ENCODE data around the gene C5orf46.
"Not testable (repeated sequence)": the region's sequence is repeated elsewhere in the genome, so short reads cannot be mapped to it uniquely, and the experiment has no call there.

C5orf46 gene

DNA sequence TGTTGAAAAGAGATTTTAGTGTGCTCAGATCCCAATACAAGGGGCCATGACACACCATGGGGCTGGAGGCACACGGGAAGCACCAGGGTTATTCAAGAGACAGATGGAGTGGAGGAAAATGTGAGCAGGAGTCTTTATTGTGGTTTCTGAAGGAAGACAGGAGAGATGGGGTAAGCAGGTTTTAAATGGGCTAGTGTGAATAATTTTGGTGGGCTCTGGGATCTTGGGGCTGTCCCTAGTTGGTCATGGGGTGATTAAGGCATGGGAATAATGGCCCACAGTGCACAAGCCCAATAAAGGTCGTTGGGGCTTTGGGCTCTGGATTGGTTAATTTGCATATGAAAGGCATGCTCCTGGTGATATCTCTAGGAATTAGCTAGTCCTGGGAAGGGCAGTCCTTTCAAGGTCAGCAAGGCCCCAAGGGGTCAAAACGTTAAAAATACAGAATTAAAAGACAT, 31.4 kb downstream of the C5orf46 start:
- H3K27me3 ChIP-seq (ENCODE audit: control insufficient read depth, insufficient read depth, low read length): no peaks in the 10 kb centered on the region
- H3K4me3 ChIP-seq (ENCODE audit: low read depth, low read length): peak overlapping the region; percentile 84
- peaks cover 12% of the 10 kb centered on the region for H3K36me3 ChIP-seq (ENCODE audit: control insufficient read depth, insufficient read depth, low read length)
- peaks cover 38% of the 10 kb centered on the region for H3K4me1 ChIP-seq (ENCODE audit: control insufficient read depth, insufficient read depth, low read length)
- H3K9me3 ChIP-seq (ENCODE audit: control insufficient read depth, insufficient read depth, low read length): no peaks in the 10 kb centered on the region
- H3K9ac ChIP-seq (ENCODE audit: low read depth, low read length): peak overlapping the region; percentile 81
- peak overlapping the region; percentile 100 for H3K27ac ChIP-seq (ENCODE audit: low read depth, low read length)

DNA sequence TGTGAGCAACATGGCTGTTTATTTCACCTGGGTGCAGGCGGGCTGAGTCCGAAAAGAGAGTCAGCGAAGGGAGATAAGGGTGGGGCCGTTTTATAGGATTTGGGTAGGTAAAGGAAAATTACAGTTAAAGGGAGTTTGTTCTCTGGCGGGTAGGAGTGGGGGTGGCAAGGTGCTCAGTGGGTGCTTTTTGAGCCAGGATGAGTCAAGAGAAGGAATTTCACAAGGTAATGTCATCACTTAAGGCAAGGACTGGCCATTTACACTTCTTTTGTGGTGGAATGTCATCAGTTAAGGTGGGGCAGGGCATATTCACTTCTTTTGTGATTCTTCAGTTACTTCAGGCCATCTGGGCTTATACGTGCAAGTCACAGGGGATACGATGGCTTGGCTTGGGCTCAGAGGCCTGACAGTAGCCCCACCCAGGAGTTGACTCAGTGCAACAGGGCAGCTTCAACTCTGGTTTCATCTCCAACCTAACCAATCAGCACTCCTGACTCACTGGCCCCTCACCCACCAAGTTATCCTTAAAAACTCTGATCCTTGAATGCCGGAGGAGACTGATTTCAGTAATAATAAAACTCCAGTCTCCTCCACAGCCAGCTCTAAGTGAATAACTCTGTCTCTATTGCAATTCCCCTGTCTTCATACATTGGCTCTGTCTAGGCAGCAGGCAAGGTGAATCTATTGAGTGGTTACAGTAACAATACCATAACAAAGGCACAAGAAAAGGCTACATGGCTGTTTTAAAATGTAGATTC, 32.0 kb downstream of the C5orf46 start:
- Histone ChIP-seq H3K9ac (ENCODE audit: low read depth, low read length) (peak overlapping the region; percentile 98), H3K27ac (ENCODE audit: low read depth, low read length) (peak overlapping the region; percentile 100), H3K4me1 (ENCODE audit: control insufficient read depth, insufficient read depth, low read length) (peaks cover 43% of the 10 kb centered on the region), H3K36me3 (ENCODE audit: control insufficient read depth, insufficient read depth, low read length) (peaks cover 16% of the 10 kb centered on the region), H3K4me3 (ENCODE audit: low read depth, low read length) (peak overlapping the region; percentile 84)
- not testable (repeated sequence) for H3K27me3 ChIP-seq (ENCODE audit: control insufficient read depth, insufficient read depth, low read length); H3K9me3 ChIP-seq (ENCODE audit: control insufficient read depth, insufficient read depth, low read length)

DNA sequence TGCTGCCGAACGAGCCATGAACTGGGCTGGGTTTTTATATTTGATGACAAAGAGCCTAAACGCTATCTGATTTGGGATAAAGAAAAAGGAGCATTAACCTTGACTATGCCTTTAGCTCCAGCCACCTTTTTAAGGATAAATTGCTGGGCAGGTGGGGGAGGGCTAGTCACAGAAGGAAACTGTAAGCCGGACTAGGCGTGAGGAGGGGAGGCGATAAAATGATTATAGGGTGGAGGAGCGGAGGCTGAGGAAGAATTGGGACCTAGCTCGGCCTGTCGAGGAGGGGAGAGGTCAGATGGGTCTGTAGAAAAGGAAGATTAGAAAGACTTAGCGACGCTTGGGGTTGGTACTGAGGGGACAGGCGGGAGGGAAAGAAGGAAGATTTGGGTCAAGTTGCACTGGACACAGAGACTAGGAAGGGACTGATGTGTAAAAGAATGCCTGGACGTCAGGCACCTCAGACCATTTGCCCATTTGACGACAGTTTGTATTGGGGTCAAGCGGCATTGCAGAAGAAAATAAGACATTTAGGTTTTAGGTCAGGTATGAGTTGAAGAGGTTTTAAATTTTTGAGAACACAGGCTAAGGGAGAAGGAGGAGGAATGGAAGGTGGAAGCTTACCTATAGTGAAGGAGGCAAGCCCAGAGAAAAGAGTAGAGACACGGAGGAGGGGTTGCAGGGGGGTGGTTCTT, 33.4 kb downstream of the C5orf46 start:
- H3K27me3 ChIP-seq (ENCODE audit: control insufficient read depth, insufficient read depth, low read length); H3K9me3 ChIP-seq (ENCODE audit: control insufficient read depth, insufficient read depth, low read length): not testable (repeated sequence)
- H3K36me3 ChIP-seq (ENCODE audit: control insufficient read depth, insufficient read depth, low read length): peaks cover 20% of the 10 kb centered on the region
- H3K4me3 ChIP-seq (ENCODE audit: low read depth, low read length): peak overlapping the region; percentile 84
- peak overlapping the region; percentile 98 for H3K9ac ChIP-seq (ENCODE audit: low read depth, low read length)
- peaks cover 45% of the 10 kb centered on the region for H3K4me1 ChIP-seq (ENCODE audit: control insufficient read depth, insufficient read depth, low read length)
- H3K27ac ChIP-seq (ENCODE audit: low read depth, low read length): peak overlapping the region; percentile 100

DNA sequence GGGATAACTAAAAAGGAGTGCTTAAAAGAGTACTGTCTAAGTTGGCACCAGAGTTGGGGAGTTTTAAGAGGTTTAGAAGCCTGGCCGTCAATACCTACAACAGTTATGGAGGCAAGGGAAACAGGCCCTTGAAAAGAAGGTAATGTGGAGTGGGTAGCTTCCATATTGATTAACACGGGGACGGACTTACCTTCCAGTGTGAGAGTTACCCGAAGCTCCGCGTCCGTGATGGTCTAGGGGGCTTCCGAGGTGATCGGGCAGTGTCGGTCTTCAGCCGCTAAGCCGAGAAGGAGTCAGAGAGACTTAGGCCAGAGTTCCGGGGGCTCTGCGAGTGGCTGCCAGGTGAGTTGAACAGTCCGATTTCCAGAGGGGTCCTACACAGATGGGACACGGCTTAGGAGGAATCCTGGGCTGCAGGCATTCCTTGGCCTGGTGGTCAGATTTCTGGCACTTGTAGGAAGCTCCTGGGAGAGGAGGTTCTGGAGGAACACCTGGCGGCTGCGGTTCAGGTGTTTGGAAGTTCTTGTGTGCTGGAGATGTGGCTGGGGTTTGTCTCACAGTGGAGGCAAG, 34.3 kb downstream of the C5orf46 start:
- peak overlapping the region; percentile 88 for H3K27ac ChIP-seq (ENCODE audit: low read depth, low read length)
- H3K36me3 ChIP-seq (ENCODE audit: control insufficient read depth, insufficient read depth, low read length): peaks cover 25% of the 10 kb centered on the region
- peak overlapping the region; percentile 98 for H3K9ac ChIP-seq (ENCODE audit: low read depth, low read length)
- not testable (repeated sequence) for H3K27me3 ChIP-seq (ENCODE audit: control insufficient read depth, insufficient read depth, low read length); H3K9me3 ChIP-seq (ENCODE audit: control insufficient read depth, insufficient read depth, low read length)
- H3K4me3 ChIP-seq (ENCODE audit: low read depth, low read length): peak overlapping the region; percentile 84
- H3K4me1 ChIP-seq (ENCODE audit: control insufficient read depth, insufficient read depth, low read length): peaks cover 44% of the 10 kb centered on the region

DNA sequence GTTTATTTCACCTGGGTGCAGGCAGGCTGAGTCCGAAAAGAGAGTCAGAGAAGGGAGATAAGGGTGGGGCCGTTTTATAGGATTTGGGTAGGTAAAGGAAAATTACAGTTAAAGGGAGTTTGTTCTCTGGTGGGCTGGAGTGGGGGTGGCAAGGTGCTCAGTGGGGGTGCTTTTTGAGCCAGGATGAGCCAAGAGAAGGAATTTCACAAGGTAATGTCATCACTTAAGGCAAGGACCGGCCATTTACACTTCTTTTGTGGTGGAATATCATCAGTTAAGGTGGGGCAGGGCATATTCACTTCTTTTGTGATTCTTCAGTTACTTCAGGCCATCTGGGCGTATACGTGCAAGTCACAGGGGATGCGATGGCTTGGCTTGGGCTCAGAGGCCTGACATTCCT, 36.4 kb downstream of the C5orf46 start:
- peaks cover 33% of the 10 kb centered on the region for H3K36me3 ChIP-seq (ENCODE audit: control insufficient read depth, insufficient read depth, low read length)
- H3K9ac ChIP-seq (ENCODE audit: low read depth, low read length): peak overlapping the region; percentile 93
- peak overlapping the region; percentile 99 for H3K27ac ChIP-seq (ENCODE audit: low read depth, low read length)
- not testable (repeated sequence) for H3K9me3 ChIP-seq (ENCODE audit: control insufficient read depth, insufficient read depth, low read length); H3K27me3 ChIP-seq (ENCODE audit: control insufficient read depth, insufficient read depth, low read length)
- peaks cover 23% of the 10 kb centered on the region for H3K4me1 ChIP-seq (ENCODE audit: control insufficient read depth, insufficient read depth, low read length)
- peak overlapping the region; percentile 50 for H3K4me3 ChIP-seq (ENCODE audit: low read depth, low read length)

DNA sequence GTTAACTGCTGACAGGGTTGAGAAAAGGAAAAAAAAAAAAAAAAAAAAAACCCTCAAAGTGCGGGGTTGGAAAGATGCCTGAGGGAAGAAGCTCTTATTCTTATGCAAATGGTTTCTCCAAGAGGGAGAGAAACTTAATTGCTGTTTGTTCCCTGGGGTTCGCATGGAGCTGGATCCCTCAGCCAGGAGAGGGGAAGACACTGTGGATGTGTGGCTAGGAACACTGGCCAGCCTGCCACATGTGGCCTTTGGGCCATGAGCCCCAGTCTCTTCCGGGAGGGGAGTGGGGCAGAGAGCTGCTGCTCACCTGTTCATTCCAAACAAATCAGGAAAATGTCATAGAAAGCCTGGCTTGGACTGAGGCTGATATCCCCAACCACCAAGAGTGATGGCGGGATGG, 37.2 kb downstream of the C5orf46 start:
- H3K9ac ChIP-seq (ENCODE audit: low read depth, low read length): peak overlapping the region; percentile 93
- H3K36me3 ChIP-seq (ENCODE audit: control insufficient read depth, insufficient read depth, low read length): peaks cover 39% of the 10 kb centered on the region
- peak overlapping the region; percentile 99 for H3K27ac ChIP-seq (ENCODE audit: low read depth, low read length)

DNA sequence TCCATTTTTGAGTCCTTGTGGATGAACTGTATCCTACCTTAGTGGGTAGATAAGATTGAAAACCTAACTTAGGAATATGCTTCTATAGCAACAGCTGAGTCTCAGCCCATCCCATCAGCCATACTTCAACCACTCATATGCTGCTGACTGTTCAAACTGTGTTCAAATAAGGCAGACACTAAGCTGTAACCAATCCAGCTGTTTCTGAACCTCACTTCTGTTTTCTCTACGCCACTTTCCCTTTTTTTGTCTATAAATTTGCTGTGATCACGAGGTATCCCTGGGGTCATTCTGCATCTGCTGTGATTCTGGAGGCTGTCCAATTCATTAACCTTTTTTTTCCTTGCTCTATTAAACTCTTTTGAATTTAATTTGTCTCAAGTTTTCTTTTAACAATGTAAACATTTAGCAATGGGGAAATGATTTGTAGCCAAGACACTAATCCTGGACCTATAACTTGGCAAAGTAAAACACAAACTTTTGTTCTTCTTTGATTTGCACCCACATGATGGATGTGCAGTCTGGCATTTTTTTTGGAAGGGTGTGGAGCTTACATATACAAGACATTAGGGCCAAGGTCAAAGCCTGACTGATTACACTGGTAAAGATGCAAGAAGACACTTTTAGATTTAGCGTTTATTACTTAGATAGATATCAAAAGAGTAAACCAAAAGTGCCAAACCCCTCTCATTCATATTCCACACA, 42.7 kb downstream of the C5orf46 start:
- Histone ChIP-seq H3K27ac (ENCODE audit: low read depth, low read length) (peak overlapping the region; percentile 17), H3K27me3 (ENCODE audit: control insufficient read depth, insufficient read depth, low read length) (no peaks in the 10 kb centered on the region), H3K9ac (ENCODE audit: low read depth, low read length) (no peak overlapping the region), H3K4me1 (ENCODE audit: control insufficient read depth, insufficient read depth, low read length) (peaks cover 56% of the 10 kb centered on the region), H3K9me3 (ENCODE audit: control insufficient read depth, insufficient read depth, low read length) (no peaks in the 10 kb centered on the region), H3K4me3 (ENCODE audit: low read depth, low read length) (no peak overlapping the region), H3K36me3 (ENCODE audit: control insufficient read depth, insufficient read depth, low read length) (peaks cover 49% of the 10 kb centered on the region)

More for the DNA sequence above, 37.2 kb downstream of the C5orf46 start:
- H3K4me1 ChIP-seq (ENCODE audit: control insufficient read depth, insufficient read depth, low read length): peaks cover 21% of the 10 kb centered on the region
- H3K4me3 ChIP-seq (ENCODE audit: low read depth, low read length): peak overlapping the region; percentile 45
- H3K27me3 ChIP-seq (ENCODE audit: control insufficient read depth, insufficient read depth, low read length): no peaks in the 10 kb centered on the region
- no peaks in the 10 kb centered on the region for H3K9me3 ChIP-seq (ENCODE audit: control insufficient read depth, insufficient read depth, low read length)

DNA sequence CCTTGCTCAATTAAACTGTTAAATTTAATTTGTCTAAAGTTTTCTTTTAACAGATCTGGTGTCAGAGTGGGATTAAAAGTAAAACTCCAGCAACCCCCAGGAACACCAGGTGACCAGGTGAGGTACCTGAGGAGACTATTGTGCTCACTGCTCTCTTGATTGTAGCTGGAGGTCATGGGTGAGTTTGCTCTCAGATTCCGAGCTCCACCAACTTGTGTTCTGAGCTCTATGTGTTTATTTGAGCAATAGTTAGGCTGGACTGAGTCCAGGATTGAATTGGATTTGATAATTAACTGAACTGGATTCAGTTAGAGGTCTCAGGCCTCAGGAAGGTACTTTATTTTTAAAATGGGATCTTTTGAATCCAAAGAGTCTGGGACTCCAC, 45.7 kb downstream of the C5orf46 start:
- Histone ChIP-seq H3K9ac (ENCODE audit: low read depth, low read length) (no peak overlapping the region), H3K9me3 (ENCODE audit: control insufficient read depth, insufficient read depth, low read length) (no peaks in the 10 kb centered on the region), H3K27ac (ENCODE audit: low read depth, low read length) (peak overlapping the region; percentile 65), H3K4me3 (ENCODE audit: low read depth, low read length) (no peak overlapping the region), H3K27me3 (ENCODE audit: control insufficient read depth, insufficient read depth, low read length) (no peaks in the 10 kb centered on the region), H3K4me1 (ENCODE audit: control insufficient read depth, insufficient read depth, low read length) (peaks cover 57% of the 10 kb centered on the region), H3K36me3 (ENCODE audit: control insufficient read depth, insufficient read depth, low read length) (peaks cover 34% of the 10 kb centered on the region)

DNA sequence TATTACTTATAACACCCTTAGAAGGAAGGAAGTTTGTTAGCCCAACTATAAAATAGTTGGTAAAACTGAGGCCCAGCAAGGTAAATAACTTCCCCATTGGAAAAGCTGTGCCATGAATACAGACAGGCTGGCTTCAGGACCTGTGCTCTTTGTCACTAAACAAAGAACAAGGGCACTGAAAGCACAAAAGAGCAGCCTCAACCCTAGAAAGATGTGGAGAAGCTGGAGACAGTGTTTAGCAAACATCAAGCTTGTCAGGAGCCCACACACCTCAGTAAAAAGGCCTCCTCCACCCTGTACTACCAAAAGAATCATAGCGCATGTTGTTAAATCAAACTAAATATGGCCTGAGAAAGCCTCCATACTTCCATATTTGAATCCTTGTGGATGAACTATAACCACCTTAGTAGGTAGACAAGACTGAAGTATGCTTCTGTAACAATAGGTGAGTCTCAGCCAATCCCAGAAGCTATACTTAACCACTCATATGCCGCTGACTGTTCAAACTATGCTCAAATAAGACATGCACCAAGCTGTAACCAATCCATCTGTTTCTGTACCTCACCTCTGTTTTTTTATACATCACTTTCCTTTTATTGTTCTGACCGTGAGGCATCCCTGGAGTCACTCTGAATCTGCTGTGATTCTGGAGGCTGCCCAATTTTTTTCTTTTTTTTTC, 46.2 kb downstream of the C5orf46 start:
- H3K27ac ChIP-seq (ENCODE audit: low read depth, low read length): peak overlapping the region; percentile 43

DNA sequence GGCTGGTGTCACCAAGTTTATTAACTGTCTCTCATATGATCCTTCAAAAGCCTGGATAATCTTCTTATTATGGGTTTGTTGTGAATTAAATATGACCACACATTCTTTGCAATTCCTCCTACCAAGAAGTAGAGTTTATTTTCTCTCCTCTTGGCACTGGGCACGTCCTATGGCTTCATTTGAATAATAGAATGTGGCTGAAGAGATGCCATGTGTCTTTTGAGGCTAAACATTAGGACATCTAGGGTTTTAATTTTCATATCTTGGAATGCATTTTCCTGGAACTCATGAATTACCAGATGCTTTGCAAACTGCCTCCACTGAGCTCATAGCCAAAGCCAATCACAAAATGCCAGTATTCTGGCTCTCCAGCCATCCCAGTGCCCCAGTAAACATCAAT, 47.8 kb downstream of the C5orf46 start:
- no peaks in the 10 kb centered on the region for H3K9me3 ChIP-seq (ENCODE audit: control insufficient read depth, insufficient read depth, low read length)
- H3K27me3 ChIP-seq (ENCODE audit: control insufficient read depth, insufficient read depth, low read length): no peaks in the 10 kb centered on the region
- H3K4me3 ChIP-seq (ENCODE audit: low read depth, low read length): no peak overlapping the region
- H3K36me3 ChIP-seq (ENCODE audit: control insufficient read depth, insufficient read depth, low read length): peaks cover 22% of the 10 kb centered on the region
- peak overlapping the region; percentile 58 for H3K27ac ChIP-seq (ENCODE audit: low read depth, low read length)
- no peak overlapping the region for H3K9ac ChIP-seq (ENCODE audit: low read depth, low read length)
- H3K4me1 ChIP-seq (ENCODE audit: control insufficient read depth, insufficient read depth, low read length): peaks cover 49% of the 10 kb centered on the region

More for the DNA sequence above, 46.2 kb downstream of the C5orf46 start:
- no peak overlapping the region for H3K9ac ChIP-seq (ENCODE audit: low read depth, low read length)
- no peaks in the 10 kb centered on the region for H3K9me3 ChIP-seq (ENCODE audit: control insufficient read depth, insufficient read depth, low read length)
- peaks cover 57% of the 10 kb centered on the region for H3K4me1 ChIP-seq (ENCODE audit: control insufficient read depth, insufficient read depth, low read length)
- H3K4me3 ChIP-seq (ENCODE audit: low read depth, low read length): no peak overlapping the region
- H3K27me3 ChIP-seq (ENCODE audit: control insufficient read depth, insufficient read depth, low read length): no peaks in the 10 kb centered on the region
- peaks cover 34% of the 10 kb centered on the region for H3K36me3 ChIP-seq (ENCODE audit: control insufficient read depth, insufficient read depth, low read length)

Measured in HUES48 (cell line).